Gastroesophageal sphincter (tissue), 3 donors: ENCODE measurements around the gene MAFF.

Source experiments
- POLR2A ChIP-seq, 2 donors: fragments of 450-650 bp; IDR thresholded peaks; one replicate each; pipeline ENCODE4 v1.6.1; 2017; ENCODE audit warnings: antibody characterized with exemption in 2 of 2, mild to moderate bottlenecking in 2 of 2, moderate library complexity in 1 of 2
- POLR2AphosphoS5 ChIP-seq: sonication (generic); formaldehyde crosslinking; IDR thresholded peaks from one replicate; pipeline ENCODE4 v1.6.1; 2017; ENCODE audit warnings: antibody characterized with exemption
- TF ChIP-seq, protein P1 (sequence below), 4 experiments: fragments of 200-600 bp in 2 of 4; fragments of 450-650 bp in 2 of 4; sonication (generic) in 1 of 4; IDR thresholded peaks; one replicate each; pipeline ENCODE4 v1.5.1; 2017 to 2019; ENCODE audit warnings: antibody characterized with exemption in 4 of 4, mild to moderate bottlenecking in 2 of 4, moderate library complexity in 2 of 4

GRCh38 chr22:38190581-38190980 lies 11.2 kb upstream of the MAFF start:
- TF ChIP-seq, protein P1, sequence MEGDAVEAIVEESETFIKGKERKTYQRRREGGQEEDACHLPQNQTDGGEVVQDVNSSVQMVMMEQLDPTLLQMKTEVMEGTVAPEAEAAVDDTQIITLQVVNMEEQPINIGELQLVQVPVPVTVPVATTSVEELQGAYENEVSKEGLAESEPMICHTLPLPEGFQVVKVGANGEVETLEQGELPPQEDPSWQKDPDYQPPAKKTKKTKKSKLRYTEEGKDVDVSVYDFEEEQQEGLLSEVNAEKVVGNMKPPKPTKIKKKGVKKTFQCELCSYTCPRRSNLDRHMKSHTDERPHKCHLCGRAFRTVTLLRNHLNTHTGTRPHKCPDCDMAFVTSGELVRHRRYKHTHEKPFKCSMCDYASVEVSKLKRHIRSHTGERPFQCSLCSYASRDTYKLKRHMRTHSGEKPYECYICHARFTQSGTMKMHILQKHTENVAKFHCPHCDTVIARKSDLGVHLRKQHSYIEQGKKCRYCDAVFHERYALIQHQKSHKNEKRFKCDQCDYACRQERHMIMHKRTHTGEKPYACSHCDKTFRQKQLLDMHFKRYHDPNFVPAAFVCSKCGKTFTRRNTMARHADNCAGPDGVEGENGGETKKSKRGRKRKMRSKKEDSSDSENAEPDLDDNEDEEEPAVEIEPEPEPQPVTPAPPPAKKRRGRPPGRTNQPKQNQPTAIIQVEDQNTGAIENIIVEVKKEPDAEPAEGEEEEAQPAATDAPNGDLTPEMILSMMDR (IDR thresholded peaks at IDR 0.05) = no peak
- TF ChIP-seq POLR2AphosphoS5 (no peak), POLR2A (IDR thresholded peaks at IDR 0.05) (no peak)
